ENCODE data around the gene MED13L. TPM values are rescaled to one million over a fixed set of nuclear protein-coding genes. Genes with fewer than 3 reads are reported as not detected.

MED13L gene
- total RNA-seq, 2 experiments from 2014 or later, result 25.7 to 40.1 TPM

DNA sequence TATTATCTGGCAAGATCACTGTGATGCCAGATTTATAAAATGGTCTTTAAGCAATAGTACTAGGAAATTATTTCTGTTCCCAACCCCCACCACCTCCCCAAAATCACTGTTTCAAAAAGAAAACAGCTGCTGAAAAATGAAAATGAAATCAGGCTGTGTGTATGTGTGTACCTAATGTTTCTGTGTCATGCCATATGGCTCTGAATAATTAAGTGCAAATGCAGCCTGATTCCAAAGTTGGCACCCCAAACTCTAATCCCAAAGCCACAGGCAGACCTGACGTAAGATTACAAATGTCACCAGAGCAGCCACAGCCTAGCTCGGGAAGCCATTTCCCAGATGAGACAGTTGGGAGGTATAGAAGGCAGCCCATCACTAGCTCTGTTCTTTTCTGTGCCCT lies 175.5 kb downstream of the MED13L start:
- ChIA-PET CTCF (ENCODE audit: unreplicated experiment) (no interaction called here), POLR2A (interaction anchor here (0.6 kb wide), 1 partner anchor 251 kb away, joined by 3 read pairs; no protein-coding TSS in a partner anchor)
- H3K36me3 ChIP-seq (ENCODE audit: insufficient read depth, low read length), result no peaks in the 10 kb centered on the region
- H2AFZ ChIP-seq (ENCODE audit: low read length), result no peak overlapping the region
- BruUV-seq (replicated peaks), result no TSS peak
- H3K9me2 ChIP-seq (ENCODE audit: insufficient read depth, low read length), result no peaks in the 10 kb centered on the region
- no peak overlapping the region for H3K4me3 ChIP-seq (ENCODE audit: low read depth, low read length, poor library complexity, severe bottlenecking)
- no peaks in the 10 kb centered on the region for H3K79me2 ChIP-seq (ENCODE audit: insufficient read depth, low read depth, low read length)
- TF ChIP-seq, protein P1, sequence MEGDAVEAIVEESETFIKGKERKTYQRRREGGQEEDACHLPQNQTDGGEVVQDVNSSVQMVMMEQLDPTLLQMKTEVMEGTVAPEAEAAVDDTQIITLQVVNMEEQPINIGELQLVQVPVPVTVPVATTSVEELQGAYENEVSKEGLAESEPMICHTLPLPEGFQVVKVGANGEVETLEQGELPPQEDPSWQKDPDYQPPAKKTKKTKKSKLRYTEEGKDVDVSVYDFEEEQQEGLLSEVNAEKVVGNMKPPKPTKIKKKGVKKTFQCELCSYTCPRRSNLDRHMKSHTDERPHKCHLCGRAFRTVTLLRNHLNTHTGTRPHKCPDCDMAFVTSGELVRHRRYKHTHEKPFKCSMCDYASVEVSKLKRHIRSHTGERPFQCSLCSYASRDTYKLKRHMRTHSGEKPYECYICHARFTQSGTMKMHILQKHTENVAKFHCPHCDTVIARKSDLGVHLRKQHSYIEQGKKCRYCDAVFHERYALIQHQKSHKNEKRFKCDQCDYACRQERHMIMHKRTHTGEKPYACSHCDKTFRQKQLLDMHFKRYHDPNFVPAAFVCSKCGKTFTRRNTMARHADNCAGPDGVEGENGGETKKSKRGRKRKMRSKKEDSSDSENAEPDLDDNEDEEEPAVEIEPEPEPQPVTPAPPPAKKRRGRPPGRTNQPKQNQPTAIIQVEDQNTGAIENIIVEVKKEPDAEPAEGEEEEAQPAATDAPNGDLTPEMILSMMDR (conservative IDR thresholded peaks at IDR 0.05; ENCODE audit: low read length), result no peak
- no peak for TF ChIP-seq EZH2phosphoT487 (IDR thresholded peaks at IDR 0.05; ENCODE audit: borderline replicate concordance, low read depth, low read length)
- intact Hi-C loops (cut with micrococcal nuclease; ENCODE audit: unreplicated experiment), result no loop called here
- 0 out of 2 replicates have a peak, but pooled peaks cover 5% of the 10 kb centered on the region for H4K20me1 ChIP-seq (ENCODE audit: insufficient read depth, low read length)
- DNase-seq (ENCODE audit: low spot score), result no peak
- H3K4me1 ChIP-seq (ENCODE audit: insufficient read depth, low read length, poor library complexity, severe bottlenecking), result no peaks in the 10 kb centered on the region
- no peak overlapping the region for H3K4me2 ChIP-seq (ENCODE audit: low read length)
- H3K9me3 ChIP-seq (ENCODE audit: low read length), result no peaks in the 10 kb centered on the region
- H3K27ac ChIP-seq (ENCODE audit: low read depth, low read length, poor library complexity, severe bottlenecking), result no peak overlapping the region

DNA sequence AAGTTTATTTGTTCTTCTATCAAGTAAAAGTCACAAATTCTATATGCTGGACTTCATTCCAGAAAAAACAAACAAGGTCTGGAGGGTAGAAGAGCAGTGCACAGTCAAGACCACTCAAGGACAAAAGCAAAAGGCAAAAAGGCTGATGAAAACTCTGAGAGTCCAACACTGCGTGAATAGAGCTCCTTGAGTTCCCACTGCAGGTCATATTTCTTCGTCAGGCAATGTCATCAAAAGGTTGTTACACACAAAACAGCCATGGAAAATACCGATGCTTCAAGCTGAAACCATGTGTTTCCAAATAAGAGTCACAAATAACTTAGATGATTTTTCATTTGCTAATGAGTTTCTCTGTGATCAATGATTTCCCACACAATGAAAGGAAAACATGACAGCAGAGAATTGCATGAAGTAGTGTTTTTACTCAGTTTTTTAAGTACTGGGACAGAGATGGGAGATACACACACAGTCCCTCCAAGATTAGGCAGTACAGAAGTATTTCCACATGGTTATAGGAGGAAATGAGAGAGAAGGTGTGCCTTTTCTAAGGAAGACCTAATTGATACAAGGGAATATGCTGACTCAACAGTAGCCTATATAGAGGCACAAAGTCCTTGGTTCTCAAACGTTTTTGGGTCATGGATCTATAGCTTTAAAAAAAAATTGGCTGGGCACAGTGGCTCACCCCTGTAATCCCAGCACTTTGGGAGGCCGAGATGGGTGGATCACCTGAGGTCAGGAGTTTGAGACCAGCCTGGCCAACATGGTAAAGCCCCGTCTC lies 177.7 kb downstream of the MED13L start:
- Histone ChIP-seq H4K20me1 (ENCODE audit: insufficient read depth, low read length) (0 out of 2 replicates have a peak, but pooled peaks cover 5% of the 10 kb centered on the region), H3K36me3 (ENCODE audit: insufficient read depth, low read length) (no peaks in the 10 kb centered on the region), H2AFZ (ENCODE audit: low read length) (no peak overlapping the region), H3K4me2 (ENCODE audit: low read length) (no peak overlapping the region), H3K27ac (ENCODE audit: low read depth, low read length, poor library complexity, severe bottlenecking) (no peak overlapping the region), H3K9me3 (ENCODE audit: low read length) (no peaks in the 10 kb centered on the region), H3K4me1 (ENCODE audit: insufficient read depth, low read length, poor library complexity, severe bottlenecking) (no peaks in the 10 kb centered on the region), H3K79me2 (ENCODE audit: insufficient read depth, low read depth, low read length) (no peaks in the 10 kb centered on the region), H3K4me3 (ENCODE audit: low read depth, low read length, poor library complexity, severe bottlenecking) (no peak overlapping the region), H3K9me2 (ENCODE audit: insufficient read depth, low read length) (no peaks in the 10 kb centered on the region)
- intact Hi-C loops (cut with micrococcal nuclease; ENCODE audit: unreplicated experiment), result no loop called here
- ChIA-PET POLR2A (no interaction called here), CTCF (ENCODE audit: unreplicated experiment) (no interaction called here)
- TF ChIP-seq EZH2phosphoT487 (IDR thresholded peaks at IDR 0.05; ENCODE audit: borderline replicate concordance, low read depth, low read length), result no peak
- TF ChIP-seq, protein P1 (conservative IDR thresholded peaks at IDR 0.05; ENCODE audit: low read length), result no peak
- no peak for DNase-seq (ENCODE audit: low spot score)
- no TSS peak for BruUV-seq (replicated peaks)

DNA sequence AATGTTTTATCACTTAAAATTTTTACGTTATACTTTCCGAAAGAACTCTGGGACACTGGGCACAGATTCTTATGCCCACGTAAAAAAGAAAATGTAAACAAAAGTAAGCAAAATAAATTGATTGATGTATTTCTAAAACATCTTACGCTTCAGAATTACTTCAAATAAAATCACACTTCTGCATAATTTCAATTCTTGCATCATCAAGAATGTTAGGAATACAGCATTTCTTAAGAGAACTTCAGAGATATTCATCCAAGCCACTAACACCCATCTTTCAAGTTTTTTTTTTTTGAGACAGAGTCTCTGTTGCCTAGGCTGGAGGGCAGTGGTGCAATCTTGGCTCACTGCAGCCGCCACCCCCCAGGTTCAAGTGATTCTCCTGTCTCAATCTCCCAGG lies 180.6 kb downstream of the MED13L start:
- POLR2A ChIA-PET, result no interaction called here
- Histone ChIP-seq H3K4me1 (ENCODE audit: insufficient read depth, low read length, poor library complexity, severe bottlenecking) (no peaks in the 10 kb centered on the region), H3K36me3 (ENCODE audit: insufficient read depth, low read length) (no peaks in the 10 kb centered on the region), H3K4me3 (ENCODE audit: low read depth, low read length, poor library complexity, severe bottlenecking) (no peak overlapping the region), H3K9me2 (ENCODE audit: insufficient read depth, low read length) (no peaks in the 10 kb centered on the region), H3K9me3 (ENCODE audit: low read length) (no peaks in the 10 kb centered on the region), H3K27ac (ENCODE audit: low read depth, low read length, poor library complexity, severe bottlenecking) (no peak overlapping the region), H2AFZ (ENCODE audit: low read length) (no peak overlapping the region), H4K20me1 (ENCODE audit: insufficient read depth, low read length) (peaks cover 5% of the 10 kb centered on the region; the same call in 1 of the 2 replicates), H3K79me2 (ENCODE audit: insufficient read depth, low read depth, low read length) (no peaks in the 10 kb centered on the region), H3K4me2 (ENCODE audit: low read length) (no peak overlapping the region)
- no peak for DNase-seq (ENCODE audit: low spot score)
- no TSS peak for BruUV-seq (replicated peaks)
- intact Hi-C loops (cut with micrococcal nuclease; ENCODE audit: unreplicated experiment), result no loop called here
- TF ChIP-seq EZH2phosphoT487 (IDR thresholded peaks at IDR 0.05; ENCODE audit: borderline replicate concordance, low read depth, low read length), result no peak
- TF ChIP-seq, protein P1 (conservative IDR thresholded peaks at IDR 0.05; ENCODE audit: low read length), result no peak
- CTCF ChIA-PET (ENCODE audit: unreplicated experiment), result no interaction called here

Measured in OCI-LY7 (cell line).